LNCaP clone FGC (cell line): Measurements from ENCODE around the gene FAM234B.

Experiments used
- DNase-seq: peaks from one replicate; pipeline ENCODE4 v3.0.0-alpha.2; 2011; ENCODE audit warnings: low read depth
- H3K4me3 ChIP-seq: 2 replicates; pipeline ENCODE4 v1.5.1; 2011; ENCODE audit warnings: mild to moderate bottlenecking, low read depth, low read length, control low read depth
- TF ChIP-seq, protein P1 (sequence below): IDR thresholded peaks from 2 replicates; pipeline ENCODE4 v1.5.1; 2012; ENCODE audit warnings: mild to moderate bottlenecking; ENCODE audit not compliant: control insufficient read depth, insufficient read depth; ENCODE audit errors: extremely low read depth

FAM234B gene

GRCh38 chr12:13044002-13044905 is at the start of gene FAM234B:
Gene FAM234B (plus strand): TSS chr12:13044381. CDS start chr12:13044404, 23 bp downstream.
- DNase-seq: no peak
- TF ChIP-seq, protein P1, sequence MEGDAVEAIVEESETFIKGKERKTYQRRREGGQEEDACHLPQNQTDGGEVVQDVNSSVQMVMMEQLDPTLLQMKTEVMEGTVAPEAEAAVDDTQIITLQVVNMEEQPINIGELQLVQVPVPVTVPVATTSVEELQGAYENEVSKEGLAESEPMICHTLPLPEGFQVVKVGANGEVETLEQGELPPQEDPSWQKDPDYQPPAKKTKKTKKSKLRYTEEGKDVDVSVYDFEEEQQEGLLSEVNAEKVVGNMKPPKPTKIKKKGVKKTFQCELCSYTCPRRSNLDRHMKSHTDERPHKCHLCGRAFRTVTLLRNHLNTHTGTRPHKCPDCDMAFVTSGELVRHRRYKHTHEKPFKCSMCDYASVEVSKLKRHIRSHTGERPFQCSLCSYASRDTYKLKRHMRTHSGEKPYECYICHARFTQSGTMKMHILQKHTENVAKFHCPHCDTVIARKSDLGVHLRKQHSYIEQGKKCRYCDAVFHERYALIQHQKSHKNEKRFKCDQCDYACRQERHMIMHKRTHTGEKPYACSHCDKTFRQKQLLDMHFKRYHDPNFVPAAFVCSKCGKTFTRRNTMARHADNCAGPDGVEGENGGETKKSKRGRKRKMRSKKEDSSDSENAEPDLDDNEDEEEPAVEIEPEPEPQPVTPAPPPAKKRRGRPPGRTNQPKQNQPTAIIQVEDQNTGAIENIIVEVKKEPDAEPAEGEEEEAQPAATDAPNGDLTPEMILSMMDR: no peak
- peak within 1 kb of the TSS; percentile 90 for H3K4me3 ChIP-seq

DNA sequence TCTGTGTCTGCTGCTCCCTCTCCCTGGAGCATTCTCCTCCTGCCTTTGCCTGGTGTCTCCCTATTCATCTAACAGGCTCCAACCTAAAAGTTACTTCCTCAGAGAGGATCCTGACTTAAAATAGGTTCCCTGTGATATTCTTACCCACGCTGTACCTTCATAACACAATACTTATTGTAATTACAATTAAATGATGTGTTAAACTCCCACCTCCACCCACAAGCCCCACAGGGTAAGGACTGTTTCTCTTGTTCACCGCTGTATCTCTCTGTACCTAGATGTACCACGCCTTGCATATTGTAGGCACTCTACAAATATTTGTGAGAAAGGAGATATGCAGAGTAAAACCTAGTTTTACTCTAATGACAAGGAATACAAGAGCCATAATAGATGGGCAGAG is 49.1 kb upstream of the FAM234B start:
- H3K4me3 ChIP-seq: no peak overlapping the region
- DNase-seq: no peak
- TF ChIP-seq, protein P1: no peak

DNA sequence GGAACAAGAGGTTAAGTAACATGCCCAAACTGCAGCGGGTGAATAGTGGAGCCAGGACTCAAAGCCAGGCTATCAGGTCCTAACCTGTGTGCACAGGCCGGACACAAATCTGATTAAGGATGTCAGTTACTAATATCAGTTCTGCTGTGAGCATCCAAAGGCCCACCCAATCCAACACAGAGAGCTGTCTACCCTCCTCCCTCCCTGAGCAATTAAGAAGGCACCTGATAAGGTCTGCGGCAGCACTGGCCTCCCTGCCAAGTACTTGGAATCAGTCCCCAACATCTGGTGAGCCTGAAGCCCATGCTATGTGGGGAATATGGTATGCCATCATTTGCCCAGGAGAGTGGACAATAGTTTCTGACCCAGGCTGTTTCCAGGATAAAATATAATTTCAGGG is 48.0 kb upstream of the FAM234B start:
- TF ChIP-seq, protein P1: no peak
- no peak overlapping the region for H3K4me3 ChIP-seq
- DNase-seq: no peak

GRCh38 chr12:12997156-12997555 is 47.0 kb upstream of the FAM234B start:
- DNase-seq: no peak
- TF ChIP-seq, protein P1: no peak
- H3K4me3 ChIP-seq: no peak overlapping the region

- DNase-seq: no peak
- H3K4me3 ChIP-seq: no peak overlapping the region
- TF ChIP-seq, protein P1: no peak
Measured at GRCh38 chr12:12997734-12998133, 46.4 kb upstream of the FAM234B start.

DNA sequence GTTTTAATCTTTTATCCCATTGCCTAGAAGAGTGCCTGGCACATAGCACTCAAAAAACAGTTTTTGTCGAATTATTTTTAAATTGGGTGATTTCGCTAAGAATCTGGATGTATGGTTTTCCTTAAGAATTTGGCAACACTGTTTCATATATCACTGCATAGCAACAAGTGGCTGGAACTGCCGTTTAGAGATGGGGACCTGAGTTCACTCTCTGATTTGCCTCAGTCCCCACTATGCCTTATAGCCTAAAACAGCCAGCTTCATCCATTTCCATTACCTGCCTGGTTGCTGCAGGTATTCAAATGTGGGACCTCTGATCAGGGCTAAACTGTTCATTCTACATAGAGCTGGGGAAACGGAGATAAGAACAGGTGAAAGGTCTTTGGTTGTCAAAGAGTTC is 45.9 kb upstream of the FAM234B start:
- H3K4me3 ChIP-seq: no peak overlapping the region
- TF ChIP-seq, protein P1: no peak
- DNase-seq: no peak
